Adrenal gland (tissue), 12 donors: ENCODE measurements around the gene ID1. TPM values are rescaled to one million over a fixed set of nuclear protein-coding genes. Genes with fewer than 3 reads are reported as not detected.
"Not testable (repeated sequence)": the region's sequence is repeated elsewhere in the genome, so short reads cannot be mapped to it uniquely, and the experiment has no call there.

Experiments
- DNase-seq, 7 donors: peaks; one replicate each; pipeline ENCODE4 v3.0.0-alpha.2; 2019 to 2020
- H3K27ac ChIP-seq, 5 donors: fragments of 200-600 bp; sonication (generic) in 4 of 5; 1 replicate in 3 of 5; 2 replicates in 2 of 5; pipeline versions ENCODE4 v1.5.1 to v1.8.0; 2016 to 2020; ENCODE audit warnings: mild to moderate bottlenecking in 1 of 5
- H3K27me3 ChIP-seq: fragments of 200-600 bp; 2 replicates; pipeline ENCODE4 v1.8.0; 2021
- H3K36me3 ChIP-seq, 2 donors: fragments of 200-600 bp; replicated peaks in 1 of 2; 1 replicate in 1 of 2; 2 replicates in 1 of 2; pipeline versions ENCODE4 v1.5.1 to v1.8.0; 2018 to 2022
- H3K4me1 ChIP-seq, 2 donors: fragments of 200-600 bp; replicated peaks in 1 of 2; 1 replicate in 1 of 2; 2 replicates in 1 of 2; pipeline versions ENCODE4 v1.5.1 to v1.8.0; 2018 to 2021
- H3K4me3 ChIP-seq, 4 donors: fragments of 200-600 bp; sonication (generic) in 3 of 4; one replicate each; pipeline ENCODE4 v1.5.1; 2016 to 2018
- H3K9me3 ChIP-seq, 3 donors: fragments of 200-600 bp; sonication (generic) in 1 of 3; replicated peaks in 1 of 3; 1 replicate in 2 of 3; 2 replicates in 1 of 3; pipeline versions ENCODE4 v1.5.1 to v1.8.0; 2016 to 2021
- POLR2A ChIP-seq, 2 donors: fragments of 450-650 bp; IDR thresholded peaks; one replicate each; pipeline ENCODE4 v1.6.1; 2017; ENCODE audit warnings: antibody characterized with exemption in 2 of 2, mild to moderate bottlenecking in 2 of 2, moderate library complexity in 1 of 2
- WGBS, 4 donors: extraction: QIAGEN DNeasy Blood & Tissue Kit in 2 of 4; methylation state at CpG; one replicate each; pipeline versions ENCODE4 v1.1.5 to v1.1.7; 2013 to 2017; 5-methylcytosine and 5-hydroxymethylcytosine counted together
- intact Hi-C, 2 donors: fragments of 100-400 bp; cut with DNase I; formaldehyde crosslinking; loops; one replicate each; pipeline versions ENCODE4 v1.14.1 to v1.15.0; 2022 to 2023
- polyA plus RNA-seq, 3 donors: library from polyadenylated mRNA; stranded (reverse); fragments of 200-250 nt in 2 of 3; fragments of 350-450 nt in 1 of 3; fragmentation: Illumina TruSeq in 1 of 3; extraction: RNeasy Lipid Tissue Mini Kit (QIAGEN cat#74804) in 1 of 3; gene quantifications; one replicate each; pipeline ENCODE4 v1.2.3, GENCODE V29; 2013 to 2014
- total RNA-seq, 9 donors: library from RNA; depleted of rRNA in 4 of 9; stranded (reverse); fragments of >200 nt in 4 of 9; fragments of 120-200 nt in 1 of 9; fragmentation: NEBNext Ultra II Directional in 1 of 9; extraction: Animal tissue kit (Norgen Biotek cat#: 25700) in 1 of 9; gene quantifications; one replicate each; pipeline versions ENCODE4 v1.1.0 to v1.2.4, GENCODE V29; 2013 to 2023
- TF ChIP-seq, protein P1 (sequence below), 6 experiments: fragments of 450-650 bp in 4 of 6; fragments of 200-600 bp in 2 of 6; sonication (generic) in 1 of 6; IDR thresholded peaks; 1 replicate in 5 of 6; 2 replicates in 1 of 6; pipeline versions ENCODE4 v1.5.1 to v1.8.0; 2016 to 2021; ENCODE audit warnings: antibody characterized with exemption in 6 of 6, mild to moderate bottlenecking in 2 of 6, moderate library complexity in 1 of 6
- donor health status: healthy with polysubstance abuse.
- donor health status: Bipolar disorder and iron deficiency.
- donor health status: DM: yes; HTN: yes; CAD: no.
- donor health status: DM: no; HTN: no; CAD: no.
- donor health status: DM: no; HTN: no; CAD: no.
- donor health status: DM: yes; HTN: yes; CAD: no.

Gene ID1
- total and polyA plus RNA-seq, 12 donors, result 19.8 to 468 (median 113) TPM

DNA sequence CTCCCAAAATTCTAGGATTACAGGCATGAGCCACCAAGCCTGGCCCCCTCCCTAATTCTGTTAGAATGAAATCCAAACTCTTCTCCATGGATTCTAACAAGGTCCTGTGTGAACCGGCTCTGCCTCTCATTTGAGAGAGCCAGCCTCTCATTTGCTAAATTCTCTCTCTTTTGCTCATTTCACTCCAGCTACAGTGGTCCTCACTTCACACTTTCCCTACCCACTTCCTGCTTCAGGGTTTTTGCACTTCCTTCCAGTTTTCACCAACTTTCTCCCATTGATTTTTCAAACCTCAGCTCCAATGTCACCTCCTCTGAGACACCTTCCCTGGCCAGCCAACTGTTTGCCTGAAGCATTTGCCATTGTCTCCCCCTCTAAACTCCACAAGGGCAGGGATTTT, 37.7 kb downstream of the ID1 start:
- WGBS, 4 donors, result 63 to 94% (median 80%) methylated on average over 1 of the region's 1 CpG
- peaks cover 9% of the 10 kb centered on the region for H3K27me3 ChIP-seq
- H3K9me3 ChIP-seq, result no peaks in the 10 kb centered on the region
- no peaks in the 10 kb centered on the region for H3K36me3 ChIP-seq
- no peaks in the 10 kb centered on the region for H3K4me1 ChIP-seq
- TF ChIP-seq, protein P1, sequence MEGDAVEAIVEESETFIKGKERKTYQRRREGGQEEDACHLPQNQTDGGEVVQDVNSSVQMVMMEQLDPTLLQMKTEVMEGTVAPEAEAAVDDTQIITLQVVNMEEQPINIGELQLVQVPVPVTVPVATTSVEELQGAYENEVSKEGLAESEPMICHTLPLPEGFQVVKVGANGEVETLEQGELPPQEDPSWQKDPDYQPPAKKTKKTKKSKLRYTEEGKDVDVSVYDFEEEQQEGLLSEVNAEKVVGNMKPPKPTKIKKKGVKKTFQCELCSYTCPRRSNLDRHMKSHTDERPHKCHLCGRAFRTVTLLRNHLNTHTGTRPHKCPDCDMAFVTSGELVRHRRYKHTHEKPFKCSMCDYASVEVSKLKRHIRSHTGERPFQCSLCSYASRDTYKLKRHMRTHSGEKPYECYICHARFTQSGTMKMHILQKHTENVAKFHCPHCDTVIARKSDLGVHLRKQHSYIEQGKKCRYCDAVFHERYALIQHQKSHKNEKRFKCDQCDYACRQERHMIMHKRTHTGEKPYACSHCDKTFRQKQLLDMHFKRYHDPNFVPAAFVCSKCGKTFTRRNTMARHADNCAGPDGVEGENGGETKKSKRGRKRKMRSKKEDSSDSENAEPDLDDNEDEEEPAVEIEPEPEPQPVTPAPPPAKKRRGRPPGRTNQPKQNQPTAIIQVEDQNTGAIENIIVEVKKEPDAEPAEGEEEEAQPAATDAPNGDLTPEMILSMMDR (IDR thresholded peaks at IDR 0.05), result no peak
- TF ChIP-seq POLR2A (IDR thresholded peaks at IDR 0.05), result no peak
- H3K27ac ChIP-seq, result no peak overlapping the region
- intact Hi-C loops, result no loop called here
- no peak for DNase-seq
- H3K4me3 ChIP-seq, result no peak overlapping the region

DNA sequence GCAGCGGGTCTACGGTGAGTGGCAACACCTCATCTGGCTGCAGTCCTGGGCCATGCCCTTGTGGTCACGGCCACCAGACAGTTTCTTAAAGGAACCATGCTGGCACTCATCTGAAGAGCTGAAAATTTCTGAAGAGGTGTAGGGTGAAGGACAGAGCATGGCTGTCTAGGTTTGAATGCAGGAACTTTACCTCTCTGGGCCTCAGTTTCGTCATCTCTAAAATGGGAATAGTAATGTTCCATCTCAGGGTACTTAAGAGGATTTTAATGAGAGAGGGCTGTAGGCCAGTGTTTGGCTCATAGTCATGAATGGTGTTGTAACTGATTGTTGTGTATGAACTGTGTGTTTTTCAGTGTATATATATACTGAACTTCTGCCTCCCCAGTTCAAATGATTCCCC, 38.4 kb downstream of the ID1 start:
- no peak for DNase-seq
- intact Hi-C loops, result no loop called here
- Histone ChIP-seq H3K4me3 (no peak overlapping the region), H3K36me3 (no peaks in the 10 kb centered on the region), H3K27ac (no peak overlapping the region), H3K4me1 (no peaks in the 10 kb centered on the region), H3K27me3 (peaks cover 7% of the 10 kb centered on the region), H3K9me3 (no peaks in the 10 kb centered on the region)
- TF ChIP-seq, protein P1 (IDR thresholded peaks at IDR 0.05), result no peak
- TF ChIP-seq POLR2A (IDR thresholded peaks at IDR 0.05), result no peak
- 53 to 66% (median 60%) methylated on average over 4 of the region's 4 CpGs for WGBS, 4 donors

DNA sequence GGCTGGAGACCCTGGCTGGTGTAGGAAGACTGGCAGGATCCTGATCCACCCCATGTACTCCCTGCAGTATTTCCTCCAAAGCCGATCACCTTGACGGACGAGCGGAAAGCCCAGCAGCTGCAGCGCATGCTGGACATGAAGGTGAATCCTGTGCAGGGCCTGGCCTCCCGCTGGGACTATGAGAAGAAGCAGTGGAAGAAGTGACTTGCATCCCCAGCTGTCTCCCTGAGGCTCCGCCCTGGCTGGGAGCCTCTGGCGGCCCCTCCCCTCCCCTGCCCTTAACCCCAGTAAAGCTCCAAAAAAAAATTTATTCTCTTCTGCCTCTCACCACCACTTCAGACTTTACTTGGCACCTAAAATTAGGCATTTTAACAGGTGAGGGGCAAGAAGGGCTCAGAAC, 39.6 kb downstream of the ID1 start:
- TF ChIP-seq, protein P1 (IDR thresholded peaks at IDR 0.05), result no peak
- no peak for TF ChIP-seq POLR2A (IDR thresholded peaks at IDR 0.05)
- no peaks in the 10 kb centered on the region for H3K9me3 ChIP-seq
- H3K27ac ChIP-seq, result no peak overlapping the region
- H3K4me1 ChIP-seq, result no peaks in the 10 kb centered on the region
- no peak for DNase-seq
- WGBS, 4 donors, result 74 to 87% (median 78%) methylated on average over 3 to 8 of the region's 8 CpGs
- intact Hi-C loops, result no loop called here
- H3K27me3 ChIP-seq, result no peaks in the 10 kb centered on the region
- no peaks in the 10 kb centered on the region for H3K36me3 ChIP-seq
- H3K4me3 ChIP-seq, result no peak overlapping the region

DNA sequence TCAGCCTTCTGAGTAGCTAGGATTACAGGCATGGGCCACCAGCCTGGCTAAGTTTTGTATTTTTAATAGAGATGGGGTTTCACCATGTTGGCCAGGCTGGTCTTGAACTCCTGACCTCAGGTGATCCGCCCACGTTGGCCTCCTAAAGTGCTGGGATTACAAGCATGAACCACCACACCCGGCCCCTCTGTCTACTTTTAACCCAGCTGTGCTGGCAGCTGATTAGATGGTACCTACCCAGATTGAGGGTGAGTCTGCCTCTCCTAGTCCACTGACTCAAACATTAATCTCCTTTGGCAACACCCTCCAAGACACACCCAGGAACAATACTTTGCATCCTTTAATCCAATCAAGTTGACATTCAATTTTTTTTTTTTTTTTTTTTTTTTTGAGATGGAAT, 43.0 kb downstream of the ID1 start:
- intact Hi-C loops, H3K9me3 ChIP-seq, H3K36me3 ChIP-seq, H3K27ac ChIP-seq, H3K4me3 ChIP-seq, DNase-seq, H3K27me3 ChIP-seq, H3K4me1 ChIP-seq: not testable (repeated sequence)
- 76 to 91% (median 82%) methylated on average over 3 of the region's 3 CpGs for WGBS, 4 donors

DNA sequence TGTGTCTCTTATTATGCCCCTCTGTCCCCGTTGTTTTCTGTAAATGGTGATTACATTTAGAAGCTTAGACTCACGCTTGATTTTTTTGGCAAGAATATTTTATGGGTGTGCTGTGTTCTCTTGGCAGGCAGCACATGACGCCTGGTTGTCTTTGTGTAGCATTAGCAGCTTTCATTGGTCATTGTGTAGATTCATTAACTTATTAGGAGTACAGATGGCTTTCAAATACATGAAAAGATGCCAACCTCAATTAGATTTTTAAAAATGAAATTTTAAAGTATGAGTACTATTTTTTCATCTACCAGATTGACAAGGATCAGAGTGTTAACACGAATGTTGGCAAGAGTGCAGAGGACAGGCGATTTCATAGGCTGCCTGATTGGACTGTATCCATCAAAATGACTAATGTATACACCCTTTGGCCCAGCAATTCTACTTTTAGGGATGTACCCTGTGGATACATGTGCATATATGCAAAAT, 47.9 kb downstream of the ID1 start:
- 29 to 37% (median 35%) methylated on average over 5 of the region's 5 CpGs for WGBS, 4 donors
- Histone ChIP-seq H3K4me1 (no peaks in the 10 kb centered on the region), H3K27ac (no peak overlapping the region), H3K4me3 (no peak overlapping the region), H3K36me3 (no peaks in the 10 kb centered on the region), H3K9me3 (no peaks in the 10 kb centered on the region), H3K27me3 (no peaks in the 10 kb centered on the region)
- TF ChIP-seq, protein P1 (IDR thresholded peaks at IDR 0.05), result no peak
- TF ChIP-seq POLR2A (IDR thresholded peaks at IDR 0.05), result no peak
- DNase-seq, result no peak
- intact Hi-C loops, result no loop called here
